Measurements from ENCODE around the gene TCF4. TPM values are rescaled to one million over a fixed set of nuclear protein-coding genes. Genes with fewer than 3 reads are reported as not detected.

Gene TCF4
- total RNA-seq, 1 experiment from 2014 or later = 38.0 TPM

DNA sequence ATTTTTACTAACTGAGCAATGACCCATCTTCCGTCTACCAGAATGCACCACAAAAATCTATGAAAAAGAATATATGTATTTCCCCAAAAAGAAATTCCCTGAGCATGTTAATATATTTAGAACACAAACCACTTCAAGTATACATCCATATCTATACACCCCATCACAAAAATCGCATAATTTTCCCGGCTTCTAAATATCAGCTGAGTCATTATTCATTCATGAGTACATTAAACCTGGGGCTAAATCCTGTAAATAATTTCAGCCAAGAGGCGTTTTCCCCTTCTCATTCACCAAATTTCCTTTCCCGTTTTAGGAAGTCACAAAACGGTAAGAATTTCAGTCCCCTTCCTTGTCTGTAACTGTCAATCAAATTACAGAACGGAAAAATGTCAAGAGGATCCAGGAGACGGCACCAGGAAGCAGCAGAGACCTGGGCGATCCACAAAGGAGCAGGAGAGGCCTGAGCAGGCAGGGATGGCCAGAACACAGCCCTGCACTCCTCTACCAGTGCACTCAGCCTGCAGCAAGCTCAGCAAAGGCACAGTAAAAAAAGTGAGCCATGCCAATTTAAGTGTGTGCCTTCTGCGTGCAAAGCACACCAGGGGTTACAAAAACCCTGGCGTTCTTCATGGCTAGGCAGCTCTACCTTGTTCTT lies 300.7 kb downstream of the TCF4 start:
- Histone ChIP-seq H3K4me3 (ENCODE audit: insufficient read depth, low read depth, low read length) (no peak overlapping the region), H3K27me3 (ENCODE audit: control insufficient read depth, insufficient read depth, low read length) (no peaks in the 10 kb centered on the region), H3K36me3 (replicated peaks; ENCODE audit: control insufficient read depth, insufficient read depth, low read length) (no peaks in the 10 kb centered on the region)
- DNase-seq = no peak

DNA sequence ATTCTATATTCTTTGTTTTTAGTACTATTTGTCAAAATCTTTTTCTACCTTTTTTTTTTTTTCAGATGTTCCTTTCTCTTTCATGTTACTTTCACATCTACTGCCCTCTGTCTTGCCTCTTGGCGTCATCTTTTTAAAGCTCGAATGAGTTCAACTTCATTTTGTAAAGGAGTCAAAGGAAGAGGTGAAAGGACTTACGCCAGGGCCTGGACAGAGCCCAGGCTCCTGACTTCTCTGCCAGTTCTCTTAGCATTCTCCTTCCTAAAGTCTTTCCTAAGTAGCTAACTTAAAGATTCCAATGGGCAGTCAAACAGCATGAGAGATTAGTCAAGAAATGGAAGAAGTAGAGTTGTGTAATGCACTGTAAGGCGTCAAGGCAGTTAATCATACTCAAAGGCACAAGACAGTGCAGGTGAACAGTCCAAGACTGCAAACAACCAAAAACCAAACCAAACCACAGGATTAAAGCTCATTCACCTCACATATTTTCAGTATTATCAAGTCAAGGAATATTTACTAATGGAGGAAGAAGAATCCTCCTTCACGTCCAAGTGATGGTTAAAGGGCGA lies 301.7 kb downstream of the TCF4 start:
- Histone ChIP-seq H3K4me3 (ENCODE audit: insufficient read depth, low read depth, low read length) (no peak overlapping the region), H3K27me3 (ENCODE audit: control insufficient read depth, insufficient read depth, low read length) (no peaks in the 10 kb centered on the region), H3K36me3 (replicated peaks; ENCODE audit: control insufficient read depth, insufficient read depth, low read length) (no peaks in the 10 kb centered on the region)
- no peak for DNase-seq

DNA sequence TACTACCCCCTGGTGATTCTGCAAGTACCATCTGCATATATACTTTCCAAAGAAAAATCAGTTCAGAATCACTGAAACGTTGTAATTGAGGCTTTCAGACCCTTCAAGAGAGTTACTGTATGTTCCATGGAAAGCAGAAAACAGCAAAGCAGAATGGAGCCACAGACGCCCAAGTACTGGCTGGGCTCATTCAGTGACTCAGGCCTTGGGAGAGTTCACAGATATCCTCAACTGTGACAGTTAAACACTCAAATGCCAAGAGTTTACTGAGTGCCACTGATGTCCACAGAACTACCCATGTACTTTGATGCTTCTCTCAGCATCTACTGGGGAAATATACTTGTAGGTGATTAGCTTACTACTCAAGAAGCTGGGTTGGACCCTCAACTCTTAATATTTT lies 303.4 kb downstream of the TCF4 start:
- H3K4me3 ChIP-seq (ENCODE audit: insufficient read depth, low read depth, low read length) = no peak overlapping the region
- no peaks in the 10 kb centered on the region for H3K27me3 ChIP-seq (ENCODE audit: control insufficient read depth, insufficient read depth, low read length)
- DNase-seq = no peak
- H3K36me3 ChIP-seq (replicated peaks; ENCODE audit: control insufficient read depth, insufficient read depth, low read length) = no peaks in the 10 kb centered on the region

DNA sequence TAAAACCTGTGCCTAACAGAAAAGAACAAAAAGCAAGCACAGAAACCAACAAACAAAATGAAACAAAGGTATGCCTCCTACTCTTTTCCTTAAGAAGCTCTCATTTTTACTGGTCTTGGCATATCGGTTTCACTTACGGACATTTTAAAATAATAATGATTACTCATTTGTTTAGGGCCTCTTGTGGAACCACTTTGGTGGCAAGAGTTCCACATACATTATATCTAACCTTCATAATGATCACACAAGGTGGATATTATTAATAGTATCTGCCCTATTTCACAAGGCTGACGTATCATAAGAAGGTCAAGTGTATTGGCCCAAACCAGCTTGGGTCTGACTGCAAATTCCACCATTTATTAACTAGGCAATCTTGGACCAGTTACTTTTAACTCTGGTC lies 304.7 kb downstream of the TCF4 start:
- no peak overlapping the region for H3K4me3 ChIP-seq (ENCODE audit: insufficient read depth, low read depth, low read length)
- no peaks in the 10 kb centered on the region for H3K36me3 ChIP-seq (replicated peaks; ENCODE audit: control insufficient read depth, insufficient read depth, low read length)
- no peaks in the 10 kb centered on the region for H3K27me3 ChIP-seq (ENCODE audit: control insufficient read depth, insufficient read depth, low read length)
- DNase-seq = no peak

DNA sequence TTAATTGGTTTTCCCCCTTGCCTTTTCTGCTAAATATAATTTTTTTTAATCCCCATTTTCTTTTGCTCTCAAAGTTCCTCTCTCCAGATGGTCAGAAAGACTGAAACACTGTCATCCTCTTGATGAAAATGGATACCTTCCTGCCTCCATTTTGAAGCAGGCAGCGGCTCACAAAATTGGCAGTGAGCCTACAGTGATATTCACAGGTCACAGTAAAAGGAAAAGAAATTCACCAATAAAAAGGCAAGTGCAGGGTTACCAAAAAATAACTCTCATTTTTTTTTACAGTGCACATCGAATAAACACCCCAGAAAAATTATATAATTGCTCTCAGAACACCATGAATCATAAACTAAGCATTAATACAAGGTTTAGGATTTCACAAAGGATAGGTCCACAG lies 307.5 kb downstream of the TCF4 start:
- DNase-seq = no peak

DNA sequence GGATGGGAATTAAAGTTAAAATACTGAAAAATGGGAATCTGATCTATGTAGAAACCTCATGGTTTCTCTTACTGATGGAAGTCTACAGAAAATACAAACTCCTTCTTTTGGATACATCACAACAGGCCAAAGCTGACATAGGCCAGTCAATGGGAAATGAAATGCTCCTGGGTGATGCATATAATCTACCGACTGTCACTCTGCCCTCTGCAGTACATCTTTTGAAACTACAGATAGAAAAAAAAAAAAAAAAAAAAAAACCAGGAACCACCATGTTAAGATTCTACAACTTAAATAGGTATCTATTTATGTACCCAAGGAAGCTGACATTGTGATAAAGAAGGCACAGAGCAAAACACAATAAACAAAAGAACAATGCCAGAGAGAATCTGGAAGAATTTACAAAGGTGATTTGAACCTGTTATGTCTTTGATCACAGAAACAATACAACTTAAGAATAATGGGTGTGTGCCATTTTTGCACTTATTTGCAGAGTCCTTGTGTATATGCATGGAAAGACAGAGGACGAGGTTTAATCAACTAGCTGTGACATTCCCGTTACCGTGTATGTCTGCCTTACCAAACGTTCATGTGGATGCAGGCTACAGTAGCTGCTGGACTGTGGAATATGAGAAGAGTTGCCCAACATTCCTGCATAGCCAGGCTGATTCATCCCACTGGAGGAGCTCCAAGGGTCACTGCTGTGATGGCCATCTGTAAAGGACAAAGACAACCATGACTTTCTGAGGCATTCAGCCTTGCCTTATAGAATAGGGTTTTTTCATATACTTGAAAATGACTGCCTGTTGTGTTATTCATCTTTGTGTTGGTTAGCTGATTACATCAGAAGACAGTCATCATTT lies 312.7 kb downstream of the TCF4 start:
- peaks cover 2% of the 10 kb centered on the region; the same call in 1 of the 2 replicates for H3K36me3 ChIP-seq (replicated peaks; ENCODE audit: control insufficient read depth, insufficient read depth, low read length)
- H3K27me3 ChIP-seq (ENCODE audit: control insufficient read depth, insufficient read depth, low read length) = no peaks in the 10 kb centered on the region
- no peak overlapping the region for H3K4me3 ChIP-seq (ENCODE audit: insufficient read depth, low read depth, low read length)
- DNase-seq = no peak

More for the DNA sequence above, 307.5 kb downstream of the TCF4 start:
- H3K4me3 ChIP-seq (ENCODE audit: insufficient read depth, low read depth, low read length) = no peak overlapping the region
- H3K36me3 ChIP-seq (replicated peaks; ENCODE audit: control insufficient read depth, insufficient read depth, low read length) = peaks cover 1% of the 10 kb centered on the region; the same call in 1 of the 2 replicates
- H3K27me3 ChIP-seq (ENCODE audit: control insufficient read depth, insufficient read depth, low read length) = no peaks in the 10 kb centered on the region

DNA sequence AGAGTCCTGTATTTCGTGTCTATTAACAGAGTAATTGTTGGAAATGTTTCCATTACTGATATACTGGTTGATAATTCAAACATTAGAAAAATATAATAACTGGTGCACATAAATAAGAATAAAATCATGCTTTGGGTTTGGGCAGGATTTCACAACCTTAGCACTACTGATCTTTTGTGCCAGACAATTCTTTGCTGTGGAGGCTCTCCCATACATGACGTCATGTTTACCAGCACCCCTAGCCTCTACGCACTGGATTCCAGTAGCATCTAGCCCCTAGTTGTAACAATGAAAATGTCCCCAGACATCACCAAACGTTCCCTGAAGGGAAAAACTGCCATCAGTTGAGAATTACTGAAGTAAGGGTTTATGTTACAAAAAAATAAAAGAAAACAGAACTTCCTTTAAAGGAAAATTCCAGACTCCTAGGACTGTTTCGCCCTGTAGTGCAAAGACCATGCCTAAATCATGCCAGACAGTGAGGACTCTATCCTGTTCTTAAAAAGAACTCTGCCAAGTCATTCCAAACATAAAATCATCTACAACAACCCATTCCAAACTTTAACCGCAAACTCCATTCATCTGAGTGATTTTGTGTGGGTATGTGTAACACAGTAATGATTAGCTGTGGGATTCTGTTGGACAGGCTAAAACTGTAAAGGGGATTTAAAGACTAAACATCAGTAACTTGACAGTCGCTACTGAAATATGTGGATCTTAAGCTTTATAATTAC lies 315.3 kb downstream of the TCF4 start:
- Histone ChIP-seq H3K36me3 (replicated peaks; ENCODE audit: control insufficient read depth, insufficient read depth, low read length) (peaks cover 2% of the 10 kb centered on the region; the same call in 1 of the 2 replicates), H3K27me3 (ENCODE audit: control insufficient read depth, insufficient read depth, low read length) (no peaks in the 10 kb centered on the region), H3K4me3 (ENCODE audit: insufficient read depth, low read depth, low read length) (no peak overlapping the region)
- DNase-seq = no peak

DNA sequence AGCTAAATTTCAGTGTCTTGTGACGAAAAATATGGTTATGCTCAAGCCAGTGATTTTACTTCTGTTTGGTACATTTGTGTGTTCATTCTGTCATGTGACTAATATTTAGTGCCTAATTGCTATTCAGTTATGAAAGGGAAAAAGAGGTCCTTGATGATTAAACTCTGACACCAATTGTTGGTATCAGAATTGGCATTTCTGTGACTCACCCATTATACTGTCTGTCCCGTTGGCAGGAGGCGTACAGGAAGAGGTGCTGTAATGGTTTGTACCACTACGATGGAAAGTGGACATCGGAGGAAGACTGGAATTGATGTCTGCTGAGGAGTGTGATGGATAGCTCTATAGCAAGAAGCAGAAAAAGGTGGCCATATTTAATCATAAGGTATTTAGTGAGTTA lies 318.4 kb downstream of the TCF4 start:
- H3K36me3 ChIP-seq (replicated peaks; ENCODE audit: control insufficient read depth, insufficient read depth, low read length) = peaks cover 1% of the 10 kb centered on the region; the same call in 1 of the 2 replicates
- H3K4me3 ChIP-seq (ENCODE audit: insufficient read depth, low read depth, low read length) = no peak overlapping the region
- no peaks in the 10 kb centered on the region for H3K27me3 ChIP-seq (ENCODE audit: control insufficient read depth, insufficient read depth, low read length)
- no peak for DNase-seq

DNA sequence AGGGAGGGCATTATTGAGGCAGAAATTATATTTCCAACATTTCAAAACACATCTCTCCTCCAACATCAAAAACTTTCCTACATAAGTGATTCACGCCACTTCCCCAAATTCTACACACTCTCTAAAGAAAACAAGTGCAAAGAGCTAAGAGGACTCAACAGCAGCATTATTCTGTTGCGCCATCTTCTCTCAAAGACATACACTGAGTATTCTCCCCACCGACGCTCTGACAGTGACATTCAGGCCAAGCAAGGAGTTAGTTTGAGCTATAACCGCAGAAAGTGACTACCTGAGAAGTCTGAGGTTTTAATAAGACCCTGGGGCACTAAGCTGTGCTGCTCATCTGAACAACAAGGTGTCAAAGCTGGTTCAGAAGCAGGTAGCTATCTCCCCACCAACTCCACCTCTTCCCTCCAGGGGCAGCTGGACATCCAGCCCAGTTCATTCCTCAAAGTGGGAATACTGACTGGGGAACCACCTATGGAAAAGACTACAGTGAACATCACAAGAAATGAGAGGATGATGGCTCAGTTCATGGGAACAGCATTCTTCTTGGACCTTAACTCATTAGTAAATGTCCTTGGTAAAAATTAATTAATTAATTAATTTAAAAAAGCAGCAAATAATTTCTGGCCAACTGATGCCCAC lies 319.2 kb downstream of the TCF4 start:
- peaks cover 1% of the 10 kb centered on the region; the same call in 1 of the 2 replicates for H3K36me3 ChIP-seq (replicated peaks; ENCODE audit: control insufficient read depth, insufficient read depth, low read length)
- DNase-seq = no peak
- H3K4me3 ChIP-seq (ENCODE audit: insufficient read depth, low read depth, low read length) = no peak overlapping the region
- no peaks in the 10 kb centered on the region for H3K27me3 ChIP-seq (ENCODE audit: control insufficient read depth, insufficient read depth, low read length)

DNA sequence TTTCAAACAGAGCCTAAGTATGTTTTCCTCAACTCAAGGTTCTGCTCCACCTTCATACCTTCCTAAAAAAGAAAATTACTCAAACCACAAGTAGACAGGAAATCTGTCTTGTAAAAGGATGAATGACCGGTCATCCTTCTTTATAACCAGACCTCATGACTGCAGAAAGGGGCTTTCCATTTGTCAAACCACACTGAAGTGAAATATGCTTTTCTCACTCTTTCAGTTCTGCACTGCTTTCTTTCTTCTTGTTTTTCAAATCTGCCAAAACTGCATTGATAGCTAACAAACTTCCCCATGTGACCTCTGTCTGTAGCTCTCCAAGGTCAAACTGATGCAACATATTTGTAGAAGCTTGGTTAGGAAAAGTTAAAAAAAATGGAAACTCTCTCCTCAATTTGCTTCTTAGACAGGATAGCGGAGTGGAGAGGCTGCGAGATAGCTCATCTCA lies 319.8 kb downstream of the TCF4 start:
- H3K4me3 ChIP-seq (ENCODE audit: insufficient read depth, low read depth, low read length) = no peak overlapping the region
- peaks cover 1% of the 10 kb centered on the region; the same call in 1 of the 2 replicates for H3K36me3 ChIP-seq (replicated peaks; ENCODE audit: control insufficient read depth, insufficient read depth, low read length)
- no peak for DNase-seq
- H3K27me3 ChIP-seq (ENCODE audit: control insufficient read depth, insufficient read depth, low read length) = no peaks in the 10 kb centered on the region

DNA sequence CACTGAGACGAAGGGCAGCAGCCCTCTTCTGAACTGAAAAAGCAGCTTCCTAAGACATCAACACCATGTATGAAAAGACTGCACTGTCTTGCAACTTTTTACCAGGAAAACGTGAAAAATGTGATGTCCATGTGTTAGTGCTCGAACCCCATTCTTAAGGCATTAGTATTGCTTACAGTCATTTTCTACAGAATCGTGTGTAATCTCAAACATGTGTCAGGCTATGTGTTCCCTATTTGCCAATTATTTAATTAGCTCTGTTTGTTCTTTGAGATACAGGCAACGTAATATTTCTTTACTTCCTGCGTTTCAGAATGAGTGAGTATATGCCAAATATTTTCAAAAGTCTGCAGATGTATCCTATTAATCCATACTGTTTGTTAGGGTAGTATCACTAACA lies 321.0 kb downstream of the TCF4 start:
- Histone ChIP-seq H3K36me3 (replicated peaks; ENCODE audit: control insufficient read depth, insufficient read depth, low read length) (peaks cover 1% of the 10 kb centered on the region; the same call in 1 of the 2 replicates), H3K4me3 (ENCODE audit: insufficient read depth, low read depth, low read length) (no peak overlapping the region), H3K27me3 (ENCODE audit: control insufficient read depth, insufficient read depth, low read length) (no peaks in the 10 kb centered on the region)
- no peak for DNase-seq

DNA sequence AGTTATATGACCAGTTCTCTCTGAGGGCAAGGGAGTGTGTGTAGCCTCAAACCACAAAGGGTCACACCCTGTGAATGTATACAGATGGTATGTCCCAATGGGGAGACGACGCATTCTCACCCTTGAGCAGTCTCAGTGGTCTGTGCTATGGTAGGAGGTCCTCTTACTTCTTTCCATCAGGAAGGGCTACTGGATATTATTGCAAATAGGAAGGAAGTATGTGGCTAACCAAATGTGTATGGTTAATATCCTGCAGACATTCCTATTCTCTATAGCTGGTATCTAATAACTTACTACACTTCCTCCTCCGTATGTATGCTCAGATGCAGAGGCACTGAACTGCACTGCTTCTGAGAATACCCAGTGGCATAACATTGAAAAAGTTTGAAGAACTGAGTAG lies 322.0 kb downstream of the TCF4 start:
- Histone ChIP-seq H3K4me3 (ENCODE audit: insufficient read depth, low read depth, low read length) (no peak overlapping the region), H3K36me3 (replicated peaks; ENCODE audit: control insufficient read depth, insufficient read depth, low read length) (peaks cover 1% of the 10 kb centered on the region; the same call in 1 of the 2 replicates), H3K27me3 (ENCODE audit: control insufficient read depth, insufficient read depth, low read length) (no peaks in the 10 kb centered on the region)
- no peak for DNase-seq

DNA sequence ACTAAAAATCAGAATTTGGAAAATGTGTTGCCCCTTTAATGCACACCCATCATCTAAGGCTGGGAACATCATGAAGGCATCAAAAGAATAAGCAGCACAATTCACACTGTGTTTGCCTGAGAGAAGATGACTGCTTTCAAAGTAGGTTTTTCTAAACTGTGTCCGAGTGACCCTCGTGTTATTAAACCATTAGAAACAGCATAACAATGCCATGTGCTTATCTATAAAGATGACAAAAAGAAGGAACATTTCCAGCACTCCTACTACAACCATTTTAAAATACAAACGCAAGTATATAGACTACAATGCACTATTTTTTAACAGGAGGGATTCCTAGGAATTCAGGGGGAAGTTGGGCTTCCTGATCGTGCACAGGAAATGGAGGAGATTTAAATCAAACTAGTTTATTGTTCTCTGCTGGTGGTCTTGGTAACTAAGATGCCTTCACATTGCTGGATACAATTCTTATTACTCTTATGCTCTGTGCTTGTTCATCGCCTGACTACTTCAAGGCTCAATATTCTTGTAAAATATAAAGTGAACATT lies 322.8 kb downstream of the TCF4 start:
- Histone ChIP-seq H3K36me3 (replicated peaks; ENCODE audit: control insufficient read depth, insufficient read depth, low read length) (peaks cover 1% of the 10 kb centered on the region; the same call in 1 of the 2 replicates), H3K4me3 (ENCODE audit: insufficient read depth, low read depth, low read length) (no peak overlapping the region), H3K27me3 (ENCODE audit: control insufficient read depth, insufficient read depth, low read length) (no peaks in the 10 kb centered on the region)
- DNase-seq = no peak

DNA sequence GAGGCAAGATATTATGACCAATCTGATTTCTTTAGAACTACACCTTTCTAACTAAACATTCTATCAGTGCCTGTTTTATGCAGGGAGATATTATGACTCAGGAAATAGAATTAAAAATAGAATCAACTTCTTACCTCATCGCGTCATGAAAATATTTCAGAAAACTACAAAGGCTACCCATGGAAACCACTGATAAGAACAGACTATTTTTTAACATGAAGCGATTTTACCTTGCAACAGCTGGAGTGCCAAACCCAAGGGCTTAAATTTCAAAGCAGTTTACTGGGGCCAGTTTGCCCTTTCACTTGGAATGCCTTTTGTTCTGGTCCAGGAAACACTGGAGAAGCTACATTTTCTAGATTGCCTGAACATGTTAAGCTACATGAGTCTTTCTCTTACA lies 323.9 kb downstream of the TCF4 start:
- Histone ChIP-seq H3K4me3 (ENCODE audit: insufficient read depth, low read depth, low read length) (no peak overlapping the region), H3K36me3 (replicated peaks; ENCODE audit: control insufficient read depth, insufficient read depth, low read length) (0 out of 2 replicates have a peak, but pooled peaks cover 1% of the 10 kb centered on the region), H3K27me3 (ENCODE audit: control insufficient read depth, insufficient read depth, low read length) (no peaks in the 10 kb centered on the region)
- no peak for DNase-seq
